GM19099 (cell line): Measurements from ENCODE around the gene TTC21B.

Source experiments
- POLR2A ChIP-seq: IDR thresholded peaks from 3 replicates; pipeline ENCODE4 v1.6.1; 2011; ENCODE audit warnings: low read depth; ENCODE audit not compliant: insufficient read length; ENCODE audit errors: extremely low read depth

TTC21B gene

GRCh38 chr2:165839610-165840009, 114.0 kb downstream of the TTC21B start:
- no peak for TF ChIP-seq POLR2A

- TF ChIP-seq POLR2A = no peak
These were observed 116.5 kb downstream of the TTC21B start for GRCh38 chr2:165837122-165837521.

- no peak for TF ChIP-seq POLR2A
These were observed 118.2 kb downstream of the TTC21B start for GRCh38 chr2:165835363-165835762.

GRCh38 chr2:165833156-165833555, 120.4 kb downstream of the TTC21B start:
- TF ChIP-seq POLR2A = no peak

- TF ChIP-seq POLR2A = no peak
These were observed 125.7 kb downstream of the TTC21B start for GRCh38 chr2:165827921-165828276.

- no peak for TF ChIP-seq POLR2A
These were observed 126.3 kb downstream of the TTC21B start for GRCh38 chr2:165827016-165827920.

GRCh38 chr2:165825041-165825440, 128.5 kb downstream of the TTC21B start:
- no peak for TF ChIP-seq POLR2A
